ENCODE data around the gene PDIA2.

PDIA2 gene

GRCh38 chr16:297832-298231, 14.9 kb downstream of the PDIA2 start:
- no peak for DNase-seq (ENCODE audit: low spot score)
- TF ChIP-seq CTCF (IDR thresholded peaks at IDR 0.05; ENCODE audit: borderline replicate concordance, control extremely low read depth, extremely low read depth, insufficient read depth, missing control alignments): no peak
- in situ Hi-C loops (cut with MboI; ENCODE audit: low sequenced_read_pairs, unreplicated experiment): no loop called here

- no peak for TF ChIP-seq CTCF (IDR thresholded peaks at IDR 0.05; ENCODE audit: borderline replicate concordance, control extremely low read depth, extremely low read depth, insufficient read depth, missing control alignments)
- no peak for DNase-seq (ENCODE audit: low spot score)
- in situ Hi-C loops (cut with MboI; ENCODE audit: low sequenced_read_pairs, unreplicated experiment): no loop called here
Measured at GRCh38 chr16:301235-301634, 18.3 kb downstream of the PDIA2 start.

GRCh38 chr16:301950-302349, 19.0 kb downstream of the PDIA2 start:
- DNase-seq (ENCODE audit: low spot score): no peak
- in situ Hi-C loops (cut with MboI; ENCODE audit: low sequenced_read_pairs, unreplicated experiment): no loop called here
- TF ChIP-seq CTCF (IDR thresholded peaks at IDR 0.05; ENCODE audit: borderline replicate concordance, control extremely low read depth, extremely low read depth, insufficient read depth, missing control alignments): no peak

- TF ChIP-seq CTCF (IDR thresholded peaks at IDR 0.05; ENCODE audit: borderline replicate concordance, control extremely low read depth, extremely low read depth, insufficient read depth, missing control alignments): no peak
- DNase-seq (ENCODE audit: low spot score): no peak
- in situ Hi-C loops (cut with MboI; ENCODE audit: low sequenced_read_pairs, unreplicated experiment): no loop called here
Measured at GRCh38 chr16:303760-304505, 21.0 kb downstream of the PDIA2 start.

GRCh38 chr16:305916-306626, 23.1 kb downstream of the PDIA2 start:
- in situ Hi-C loops (cut with MboI; ENCODE audit: low sequenced_read_pairs, unreplicated experiment): no loop called here
- no peak for TF ChIP-seq CTCF (IDR thresholded peaks at IDR 0.05; ENCODE audit: borderline replicate concordance, control extremely low read depth, extremely low read depth, insufficient read depth, missing control alignments)
- DNase-seq (ENCODE audit: low spot score): no peak

- no peak for DNase-seq (ENCODE audit: low spot score)
- in situ Hi-C loops (cut with MboI; ENCODE audit: low sequenced_read_pairs, unreplicated experiment): no loop called here
- no peak for TF ChIP-seq CTCF (IDR thresholded peaks at IDR 0.05; ENCODE audit: borderline replicate concordance, control extremely low read depth, extremely low read depth, insufficient read depth, missing control alignments)
Measured at GRCh38 chr16:306911-307370, 24.0 kb downstream of the PDIA2 start.
